HG02884 (cell line): ENCODE measurements around the gene ZNF358.
A peak's percentile ranks its signal among the peaks of the same experiment; 100 is the strongest.

ENCODE experiments used
- ATAC-seq: cut with Tn5 transposase; IDR thresholded peaks from one replicate; pipeline ENCODE4 v1.9.1; 2021; ENCODE audit warnings: mild to moderate bottlenecking, moderate library complexity; ENCODE audit not compliant: unreplicated experiment

The ZNF358 gene

DNA sequence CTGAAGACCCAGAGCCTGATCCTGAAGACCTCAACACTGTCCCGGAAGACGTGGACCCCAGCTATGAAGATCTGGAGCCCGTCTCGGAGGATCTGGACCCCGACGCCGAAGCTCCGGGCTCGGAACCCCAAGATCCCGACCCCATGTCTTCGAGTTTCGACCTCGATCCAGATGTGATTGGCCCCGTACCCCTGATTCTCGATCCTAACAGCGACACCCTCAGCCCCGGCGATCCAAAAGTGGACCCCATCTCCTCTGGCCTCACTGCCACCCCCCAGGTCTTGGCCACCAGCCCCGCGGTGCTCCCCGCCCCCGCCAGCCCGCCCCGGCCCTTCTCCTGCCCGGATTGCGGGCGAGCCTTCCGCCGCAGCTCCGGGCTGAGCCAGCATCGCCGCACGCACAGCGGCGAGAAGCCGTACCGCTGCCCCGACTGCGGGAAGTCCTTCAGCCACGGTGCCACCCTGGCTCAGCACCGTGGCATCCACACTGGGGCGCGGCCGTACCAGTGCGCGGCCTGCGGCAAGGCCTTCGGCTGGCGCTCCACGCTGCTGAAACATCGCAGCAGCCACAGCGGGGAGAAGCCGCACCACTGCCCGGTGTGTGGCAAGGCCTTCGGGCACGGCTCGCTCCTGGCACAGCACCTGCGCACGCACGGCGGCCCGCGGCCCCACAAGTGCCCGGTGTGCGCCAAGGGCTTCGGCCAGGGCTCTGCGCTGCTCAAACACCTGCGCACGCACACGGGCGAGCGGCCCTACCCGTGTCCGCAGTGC lies 3.6 kb downstream of the ZNF358 start:
- ATAC-seq: no peak

DNA sequence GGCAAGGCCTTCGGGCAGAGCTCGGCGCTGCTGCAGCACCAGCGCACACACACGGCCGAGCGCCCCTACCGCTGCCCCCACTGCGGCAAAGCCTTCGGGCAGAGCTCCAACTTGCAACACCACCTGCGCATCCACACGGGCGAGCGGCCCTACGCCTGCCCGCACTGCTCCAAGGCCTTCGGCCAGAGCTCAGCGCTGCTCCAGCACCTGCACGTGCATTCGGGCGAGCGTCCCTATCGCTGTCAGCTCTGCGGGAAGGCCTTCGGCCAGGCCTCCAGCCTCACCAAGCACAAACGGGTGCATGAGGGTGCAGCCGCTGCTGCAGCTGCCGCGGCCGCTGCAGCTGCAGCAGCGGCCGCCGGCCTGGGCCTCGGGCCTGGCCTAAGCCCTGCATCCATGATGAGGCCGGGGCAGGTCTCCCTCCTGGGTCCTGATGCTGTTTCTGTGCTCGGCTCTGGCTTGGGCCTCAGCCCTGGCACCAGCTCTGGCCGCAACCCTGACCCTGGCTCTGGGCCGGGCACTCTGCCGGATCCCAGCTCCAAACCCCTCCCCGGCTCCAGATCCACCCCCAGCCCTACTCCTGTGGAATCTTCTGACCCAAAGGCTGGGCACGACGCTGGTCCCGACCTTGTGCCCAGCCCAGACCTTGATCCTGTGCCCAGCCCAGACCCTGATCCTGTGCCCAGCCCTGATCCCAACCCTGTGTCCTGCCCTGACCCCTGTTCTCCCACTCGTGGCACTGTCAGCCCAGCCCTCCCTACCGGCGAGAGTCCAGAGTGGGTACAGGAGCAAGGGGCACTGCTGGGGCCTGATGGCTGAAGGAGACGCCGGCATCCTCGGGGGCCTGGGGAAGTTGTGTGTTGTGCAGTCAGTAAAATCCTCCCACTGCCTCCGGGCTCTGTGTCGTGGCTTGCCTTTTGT lies 4.5 kb downstream of the ZNF358 start:
- no peak for ATAC-seq

DNA sequence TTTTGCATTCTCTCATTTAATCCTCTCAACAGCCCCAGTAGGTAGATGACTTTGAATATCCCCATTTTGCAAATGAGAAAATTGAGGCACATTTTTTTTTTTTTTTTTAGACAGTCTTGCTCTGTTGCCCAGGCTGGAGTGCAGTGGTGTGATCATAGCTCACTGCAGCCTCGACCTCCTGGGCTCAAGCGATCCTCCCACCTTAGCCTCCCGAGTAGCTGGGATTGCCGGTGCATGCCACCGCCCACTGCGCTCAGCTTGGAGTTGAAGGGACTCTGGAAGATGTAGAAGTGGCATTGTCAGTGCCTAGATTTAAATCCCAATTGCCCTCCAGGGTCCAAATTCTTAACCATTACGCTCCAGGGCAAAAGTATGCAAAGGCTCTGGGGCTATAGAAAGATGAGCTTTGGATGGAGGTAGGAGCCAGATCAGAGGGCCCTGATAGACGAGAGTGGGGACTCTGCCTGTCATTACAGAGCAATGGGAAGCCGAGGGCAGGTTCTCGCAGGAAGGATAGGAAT lies 5.7 kb downstream of the ZNF358 start:
- no peak for ATAC-seq

DNA sequence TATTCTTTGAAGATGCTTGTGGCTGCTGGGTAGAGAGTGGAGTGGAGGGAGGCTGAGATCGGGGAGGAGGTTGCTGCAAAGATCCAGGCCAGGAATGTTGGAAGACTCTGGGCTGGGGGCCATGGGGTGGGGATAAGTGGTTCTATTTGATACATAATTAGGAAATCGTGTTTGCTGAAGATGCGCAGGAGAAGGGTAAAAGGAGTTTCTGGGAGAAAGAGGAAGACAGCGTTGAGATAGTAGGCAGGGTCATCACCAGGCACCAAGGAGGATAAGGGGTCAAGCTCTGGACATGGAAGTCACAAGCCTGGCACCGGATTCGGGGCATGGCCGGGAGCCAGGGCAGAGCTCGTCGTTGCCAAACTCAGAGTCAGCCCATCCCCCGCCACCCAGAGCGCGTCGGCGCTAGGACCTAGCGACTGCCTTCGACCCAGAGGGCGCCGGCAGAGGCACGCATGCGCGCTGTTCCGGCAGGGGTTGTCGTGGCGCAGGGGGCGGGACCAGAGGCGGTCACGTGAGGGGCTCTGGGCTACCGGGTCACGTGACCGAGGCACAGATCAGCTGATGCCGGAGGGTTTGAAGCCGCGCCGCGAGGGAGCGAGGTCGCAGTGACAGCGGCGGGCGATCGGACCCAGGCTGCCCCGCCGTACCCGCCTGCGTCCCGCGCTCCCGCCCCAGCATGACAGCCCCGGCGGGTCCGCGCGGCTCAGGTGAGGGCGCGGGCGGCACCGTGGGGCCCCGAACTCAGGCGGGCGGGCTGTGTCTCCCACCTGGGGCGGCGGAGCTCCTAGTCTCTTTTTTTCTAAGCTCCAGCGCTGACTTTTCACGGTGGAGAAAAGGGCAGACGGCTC lies 6.4 kb downstream of the ZNF358 start, which contains the start of gene MCOLN1:
MCOLN1 (plus strand) TSS at position 553 of the 851 bp plus-strand sequence; CDS start at position 680, 127 bp downstream.
- ATAC-seq: peak; percentile 87

DNA sequence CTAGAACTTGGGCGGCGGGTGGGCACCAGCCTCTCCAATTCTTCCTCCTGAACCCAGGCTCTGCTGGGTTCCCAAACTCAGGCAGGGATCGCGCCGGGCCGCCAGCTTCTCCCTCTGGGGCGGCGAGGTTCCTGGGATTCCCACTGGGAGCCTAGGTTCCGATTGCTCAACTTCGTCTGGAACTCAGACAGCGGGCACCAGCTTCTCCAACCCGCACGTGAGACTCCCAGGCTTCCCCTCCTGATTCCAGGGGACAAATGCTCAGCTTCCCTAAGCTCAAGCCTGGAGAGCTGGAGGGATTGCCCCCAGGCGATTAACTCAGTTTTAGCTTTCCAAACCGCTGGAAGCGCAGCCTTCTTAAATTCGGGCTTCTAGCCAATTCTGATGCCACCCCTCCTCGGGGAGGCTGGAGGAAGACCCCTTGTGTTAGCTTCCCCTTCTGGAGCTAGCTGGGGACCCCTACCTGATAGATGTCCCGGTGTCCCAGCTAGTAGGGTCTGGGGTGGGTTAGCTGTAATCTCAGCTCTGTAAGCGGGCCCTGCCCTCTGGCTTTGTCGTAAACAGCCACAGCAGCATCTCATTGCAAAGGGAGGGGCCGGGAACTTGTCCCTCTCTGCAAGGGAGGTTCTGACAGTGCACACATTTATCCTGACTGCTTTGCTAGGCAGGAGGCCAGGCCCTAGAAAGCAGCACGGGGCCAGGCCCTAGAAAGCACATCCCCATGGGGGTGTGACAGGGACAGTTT lies 7.2 kb downstream of the ZNF358 start:
- ATAC-seq: no peak

DNA sequence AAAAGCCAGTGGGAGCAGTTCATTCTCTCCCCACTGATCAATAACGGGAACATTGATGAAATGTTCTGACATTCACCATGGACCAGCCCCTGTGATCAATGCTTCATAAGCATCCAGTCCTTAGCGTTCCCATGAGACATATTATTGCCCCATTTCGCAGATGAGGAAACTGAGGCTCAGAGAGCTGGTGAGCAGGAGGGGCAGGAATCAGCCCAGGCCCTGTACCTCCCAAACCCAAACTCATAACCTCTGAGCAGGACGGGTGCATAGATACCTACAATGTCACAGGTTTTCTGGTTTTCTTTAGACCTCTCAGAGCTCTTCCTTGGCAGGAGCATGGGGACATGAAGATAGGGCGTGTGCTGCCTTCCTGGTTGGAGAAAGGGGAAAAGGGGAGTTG lies 8.6 kb downstream of the ZNF358 start:
- no peak for ATAC-seq

DNA sequence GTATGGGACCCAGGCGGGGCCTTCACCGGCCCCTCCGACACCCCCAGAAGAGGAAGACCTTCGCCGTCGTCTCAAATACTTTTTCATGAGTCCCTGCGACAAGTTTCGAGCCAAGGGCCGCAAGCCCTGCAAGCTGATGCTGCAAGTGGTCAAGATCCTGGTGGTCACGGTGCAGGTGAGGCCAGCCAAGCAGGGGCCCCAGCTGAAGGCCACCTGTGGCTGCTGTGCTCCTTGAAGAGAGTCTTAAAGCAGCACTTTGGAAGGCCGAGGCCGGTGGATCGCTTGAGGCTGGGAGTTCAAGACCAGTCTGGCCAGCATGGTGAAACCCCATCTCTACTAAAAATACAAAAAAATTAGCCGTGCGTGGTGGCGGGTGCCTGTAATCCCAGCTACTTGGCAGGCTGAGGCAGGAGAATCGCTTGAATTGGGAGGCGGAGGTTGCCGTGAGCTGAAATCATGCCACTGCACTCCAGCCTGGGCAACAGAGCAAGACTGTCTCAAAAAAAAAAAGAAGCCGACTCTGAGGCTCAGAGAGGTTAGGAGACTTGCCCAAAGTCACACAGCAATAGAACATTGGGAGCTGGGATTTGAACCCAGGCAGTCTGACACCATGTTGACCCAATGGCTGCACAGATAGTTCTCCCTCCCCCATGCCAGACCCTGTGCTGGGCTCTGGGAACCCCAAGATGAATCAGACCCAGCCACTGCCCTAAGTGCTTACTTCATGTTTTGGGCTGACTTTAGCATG lies 9.3 kb downstream of the ZNF358 start:
- ATAC-seq: no peak

DNA sequence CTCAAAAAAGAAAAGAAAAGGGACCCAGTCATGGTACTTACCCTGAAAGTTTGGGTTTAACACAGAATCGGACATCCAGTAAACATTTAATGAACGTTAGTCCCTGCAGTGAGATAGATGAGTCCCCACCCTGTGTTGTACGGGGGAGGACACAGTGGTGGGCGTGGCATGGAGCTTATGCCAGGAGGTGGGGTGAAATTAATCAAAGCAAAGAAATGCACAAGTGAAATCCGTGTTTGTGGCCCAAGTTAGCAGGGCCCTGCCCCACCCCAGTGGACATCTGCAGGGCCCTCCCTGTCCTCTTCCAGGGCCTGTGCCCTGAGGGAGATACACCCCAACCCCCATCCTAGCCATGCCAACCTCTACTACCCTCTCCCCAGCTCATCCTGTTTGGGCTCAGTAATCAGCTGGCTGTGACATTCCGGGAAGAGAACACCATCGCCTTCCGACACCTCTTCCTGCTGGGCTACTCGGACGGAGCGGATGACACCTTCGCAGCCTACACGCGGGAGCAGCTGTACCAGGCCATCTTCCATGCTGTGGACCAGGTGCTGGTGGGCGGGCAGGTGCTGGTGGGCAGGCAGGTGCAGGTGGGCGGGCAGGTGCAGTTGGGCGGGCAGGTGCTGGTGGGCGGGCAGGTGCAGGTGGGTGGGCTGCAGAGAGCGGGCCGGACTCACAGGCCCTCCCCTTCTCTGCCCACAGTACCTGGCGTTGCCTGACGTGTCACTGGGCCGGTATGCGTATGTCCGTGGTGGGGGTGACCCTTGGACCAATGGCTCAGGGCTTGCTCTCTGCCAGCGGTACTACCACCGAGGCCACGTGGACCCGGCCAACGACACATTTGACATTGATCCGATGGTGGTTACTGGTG lies 10.4 kb downstream of the ZNF358 start:
- no peak for ATAC-seq

DNA sequence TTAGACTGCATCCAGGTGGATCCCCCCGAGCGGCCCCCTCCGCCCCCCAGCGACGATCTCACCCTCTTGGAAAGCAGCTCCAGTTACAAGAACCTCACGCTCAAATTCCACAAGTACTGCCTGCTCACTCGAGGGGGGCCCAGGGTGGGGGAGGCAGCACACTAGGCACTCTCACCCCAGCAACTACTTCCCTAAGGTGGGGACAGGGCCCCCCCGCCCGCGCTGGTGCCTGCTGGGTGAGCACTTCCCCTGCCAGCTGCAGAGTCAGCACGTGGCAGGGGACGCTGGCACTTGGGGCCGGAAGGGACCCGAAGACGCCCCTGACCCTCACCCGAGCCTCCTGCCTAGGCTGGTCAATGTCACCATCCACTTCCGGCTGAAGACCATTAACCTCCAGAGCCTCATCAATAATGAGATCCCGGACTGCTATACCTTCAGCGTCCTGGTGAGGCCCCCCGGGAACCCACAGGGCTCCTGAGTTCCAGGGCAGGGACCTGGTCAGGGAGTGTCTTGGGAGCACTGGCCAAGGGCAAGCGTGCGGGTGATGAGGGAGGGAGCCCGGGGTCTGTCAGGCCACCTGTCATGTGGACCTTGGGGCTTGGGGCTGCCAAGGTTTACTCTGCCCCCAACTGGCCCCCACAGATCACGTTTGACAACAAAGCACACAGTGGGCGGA lies 11.8 kb downstream of the ZNF358 start:
- no peak for ATAC-seq

DNA sequence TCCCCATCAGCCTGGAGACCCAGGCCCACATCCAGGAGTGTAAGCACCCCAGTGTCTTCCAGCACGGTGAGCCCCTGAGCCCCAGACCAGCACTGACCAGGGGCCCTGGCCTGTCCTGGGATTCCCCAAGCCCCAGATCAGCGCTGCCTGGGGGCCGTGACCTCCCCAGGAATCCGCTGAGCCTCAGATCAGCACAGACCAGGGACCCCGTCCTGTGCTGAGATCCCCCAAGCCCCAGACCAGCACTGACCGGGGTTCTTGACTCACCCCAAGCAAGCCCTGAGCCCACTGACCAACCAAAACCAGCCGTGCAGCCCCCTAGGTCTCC lies 12.3 kb downstream of the ZNF358 start:
- ATAC-seq: no peak

DNA sequence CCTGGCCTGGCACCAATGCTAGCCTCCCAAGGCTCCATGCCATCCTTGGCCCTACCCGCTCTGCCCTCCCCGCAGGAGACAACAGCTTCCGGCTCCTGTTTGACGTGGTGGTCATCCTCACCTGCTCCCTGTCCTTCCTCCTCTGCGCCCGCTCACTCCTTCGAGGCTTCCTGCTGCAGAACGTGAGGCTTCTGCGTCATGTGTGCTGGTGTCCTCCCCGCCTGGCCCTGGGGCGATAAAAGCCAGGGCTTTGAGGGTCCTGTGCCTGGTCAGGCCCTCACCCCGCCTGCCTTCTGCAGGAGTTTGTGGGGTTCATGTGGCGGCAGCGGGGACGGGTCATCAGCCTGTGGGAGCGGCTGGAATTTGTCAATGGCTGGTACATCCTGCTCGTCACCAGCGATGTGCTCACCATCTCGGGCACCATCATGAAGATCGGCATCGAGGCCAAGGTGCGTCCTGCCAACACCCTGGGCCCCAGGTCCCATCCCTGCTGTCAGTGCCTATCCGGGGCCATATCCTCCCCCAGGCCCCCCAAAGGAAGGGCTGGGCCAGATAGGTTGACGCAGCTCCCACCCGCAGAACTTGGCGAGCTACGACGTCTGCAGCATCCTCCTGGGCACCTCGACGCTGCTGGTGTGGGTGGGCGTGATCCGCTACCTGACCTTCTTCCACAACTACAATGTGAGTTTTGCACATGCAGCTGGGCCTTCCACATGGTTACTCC lies 12.8 kb downstream of the ZNF358 start:
- ATAC-seq: no peak

DNA sequence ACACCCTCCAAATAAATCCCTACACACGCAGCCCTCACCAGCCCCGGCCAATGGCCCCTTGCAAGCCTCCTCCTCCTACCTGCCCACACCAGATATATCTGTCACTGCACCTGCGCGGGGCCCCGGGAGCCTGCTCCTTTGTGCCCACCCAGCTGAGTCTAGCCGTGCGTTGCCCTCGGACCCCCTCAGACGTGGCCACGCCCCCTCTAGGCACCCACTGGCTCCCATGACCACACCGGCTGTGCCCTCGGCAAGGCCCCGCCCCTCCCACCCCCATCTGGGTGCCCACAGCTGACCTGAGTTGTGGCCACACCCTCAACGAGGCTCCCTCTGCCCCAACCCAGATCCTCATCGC lies 13.3 kb downstream of the ZNF358 start:
- no peak for ATAC-seq

DNA sequence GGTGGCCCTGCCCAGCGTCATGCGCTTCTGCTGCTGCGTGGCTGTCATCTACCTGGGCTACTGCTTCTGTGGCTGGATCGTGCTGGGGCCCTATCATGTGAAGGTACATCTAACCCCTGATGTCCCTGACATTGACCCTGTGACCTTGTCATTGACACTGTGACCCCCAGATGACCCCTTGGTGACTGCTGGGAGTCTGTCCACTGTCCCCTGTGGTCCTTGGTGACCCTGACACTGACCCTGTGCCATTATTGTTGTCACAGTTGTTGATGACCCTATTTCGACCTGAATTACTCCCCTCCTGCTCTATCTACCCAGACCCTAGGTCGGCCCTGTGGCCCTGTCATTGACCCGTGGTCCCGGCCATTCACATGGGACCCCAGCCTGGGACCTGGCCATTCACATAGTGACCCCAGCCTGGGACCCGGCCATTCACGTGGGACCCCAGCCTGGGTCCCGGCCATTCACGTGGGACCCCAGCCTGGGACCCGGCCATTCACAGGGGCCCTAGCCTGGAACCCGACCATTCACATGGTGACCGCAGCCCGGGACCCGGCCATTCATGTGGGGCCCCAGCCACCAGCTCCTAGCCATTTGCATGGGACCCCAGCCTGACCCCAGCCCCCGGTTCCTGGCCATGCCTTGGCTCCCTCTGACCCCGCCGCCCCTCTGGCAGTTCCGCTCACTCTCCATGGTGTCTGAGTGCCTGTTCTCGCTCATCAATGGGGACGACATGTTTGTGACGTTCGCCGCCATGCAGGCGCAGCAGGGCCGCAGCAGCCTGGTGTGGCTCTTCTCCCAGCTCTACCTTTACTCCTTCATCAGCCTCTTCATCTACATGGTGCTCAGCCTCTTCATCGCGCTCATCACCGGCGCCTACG lies 13.9 kb downstream of the ZNF358 start:
- no peak for ATAC-seq

DNA sequence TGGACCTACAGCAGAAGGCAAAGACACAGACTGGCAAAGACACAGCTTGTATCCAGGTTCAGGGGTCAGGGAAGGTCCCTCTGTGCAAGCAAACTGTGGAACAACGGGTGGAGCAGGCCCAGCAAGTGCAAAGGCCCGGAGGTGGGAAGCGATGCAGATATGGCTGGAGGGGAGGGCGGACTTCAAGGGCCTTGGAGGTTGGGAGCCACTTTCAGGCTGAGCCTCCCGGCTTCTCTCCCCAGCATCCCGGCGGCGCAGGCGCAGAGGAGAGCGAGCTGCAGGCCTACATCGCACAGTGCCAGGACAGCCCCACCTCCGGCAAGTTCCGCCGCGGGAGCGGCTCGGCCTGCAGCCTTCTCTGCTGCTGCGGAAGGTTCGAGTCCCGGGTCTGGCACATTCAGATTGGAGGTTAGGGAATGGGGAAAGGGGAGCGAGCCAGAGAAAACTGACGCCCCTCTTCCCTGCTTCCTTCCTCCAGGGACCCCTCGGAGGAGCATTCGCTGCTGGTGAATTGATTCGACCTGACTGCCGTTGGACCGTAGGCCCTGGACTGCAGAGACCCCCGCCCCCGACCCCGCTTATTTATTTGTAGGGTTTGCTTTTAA lies 17.5 kb downstream of the ZNF358 start:
- no peak for ATAC-seq

DNA sequence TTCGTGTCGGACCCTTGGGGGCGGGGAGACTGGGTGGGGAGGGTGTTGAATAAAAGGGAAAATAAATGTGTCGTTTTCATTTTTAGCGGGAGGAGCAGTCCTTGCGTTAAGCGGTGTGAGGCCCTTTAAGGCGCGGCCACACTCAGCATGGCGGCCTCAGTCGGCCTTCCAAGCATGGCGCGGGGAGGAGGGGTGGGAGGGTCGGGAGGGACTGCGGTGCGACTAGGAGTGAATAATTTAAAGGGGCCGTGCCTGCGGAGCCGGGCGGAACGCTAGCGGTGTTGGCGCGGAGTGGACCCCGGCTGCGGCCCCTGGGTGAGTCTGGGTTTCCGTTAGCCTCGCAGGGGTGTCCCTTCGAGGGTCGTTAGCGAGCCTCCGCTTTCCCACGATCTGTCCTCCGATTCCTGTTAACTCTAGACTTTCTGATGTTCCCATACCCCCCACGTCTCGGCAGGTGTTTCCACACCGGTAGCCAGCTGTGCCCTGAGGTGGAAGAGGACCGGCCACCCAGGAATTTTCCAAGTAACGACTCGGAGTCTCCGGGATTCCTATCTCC lies 18.1 kb downstream of the ZNF358 start:
- no peak for ATAC-seq

DNA sequence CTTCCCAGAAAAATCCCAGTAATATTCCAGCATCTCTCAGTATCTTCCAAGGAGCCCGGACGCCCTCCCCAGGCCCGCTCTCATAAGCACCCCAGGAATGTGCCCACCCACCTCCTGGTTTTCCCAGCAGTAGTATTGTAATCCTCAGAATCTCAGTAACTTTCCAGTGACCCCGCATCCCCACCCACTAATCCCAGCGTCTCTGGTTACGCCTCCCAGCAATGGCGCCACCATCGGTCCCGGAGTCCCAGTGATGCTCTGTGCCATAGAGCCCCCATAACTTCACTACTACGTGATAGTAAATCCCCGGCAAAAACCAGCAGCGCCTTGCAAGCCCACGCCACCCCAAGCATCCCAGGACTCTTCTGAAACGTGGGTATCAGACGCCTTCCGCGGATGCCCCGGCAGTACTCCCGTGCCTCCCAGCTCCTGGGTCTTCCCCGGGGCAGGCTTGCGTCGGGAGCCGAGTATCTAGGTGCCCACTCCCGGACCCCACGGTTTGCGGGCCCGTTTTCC lies 18.7 kb downstream of the ZNF358 start:
- ATAC-seq: no peak
